Activated gamma-delta T cell treated with Interleukin-2 at 50 U/mL for 16 hours (primary cell): ENCODE results near the gene SHB.

Experiments
- DNase-seq: peaks from one replicate; pipeline ENCODE4 v3.0.0-alpha.2; 2020

SHB gene

GRCh38 chr9:37947977-37948376, 121.0 kb downstream of the SHB start:
- DNase-seq, result no peak

GRCh38 chr9:37947471-37947870, 121.6 kb downstream of the SHB start:
- DNase-seq, result no peak

- DNase-seq, result no peak
Observed at GRCh38 chr9:37946971-37947370, 122.1 kb downstream of the SHB start.

- DNase-seq, result no peak
Observed at GRCh38 chr9:37946041-37946440, 123.0 kb downstream of the SHB start.

DNA sequence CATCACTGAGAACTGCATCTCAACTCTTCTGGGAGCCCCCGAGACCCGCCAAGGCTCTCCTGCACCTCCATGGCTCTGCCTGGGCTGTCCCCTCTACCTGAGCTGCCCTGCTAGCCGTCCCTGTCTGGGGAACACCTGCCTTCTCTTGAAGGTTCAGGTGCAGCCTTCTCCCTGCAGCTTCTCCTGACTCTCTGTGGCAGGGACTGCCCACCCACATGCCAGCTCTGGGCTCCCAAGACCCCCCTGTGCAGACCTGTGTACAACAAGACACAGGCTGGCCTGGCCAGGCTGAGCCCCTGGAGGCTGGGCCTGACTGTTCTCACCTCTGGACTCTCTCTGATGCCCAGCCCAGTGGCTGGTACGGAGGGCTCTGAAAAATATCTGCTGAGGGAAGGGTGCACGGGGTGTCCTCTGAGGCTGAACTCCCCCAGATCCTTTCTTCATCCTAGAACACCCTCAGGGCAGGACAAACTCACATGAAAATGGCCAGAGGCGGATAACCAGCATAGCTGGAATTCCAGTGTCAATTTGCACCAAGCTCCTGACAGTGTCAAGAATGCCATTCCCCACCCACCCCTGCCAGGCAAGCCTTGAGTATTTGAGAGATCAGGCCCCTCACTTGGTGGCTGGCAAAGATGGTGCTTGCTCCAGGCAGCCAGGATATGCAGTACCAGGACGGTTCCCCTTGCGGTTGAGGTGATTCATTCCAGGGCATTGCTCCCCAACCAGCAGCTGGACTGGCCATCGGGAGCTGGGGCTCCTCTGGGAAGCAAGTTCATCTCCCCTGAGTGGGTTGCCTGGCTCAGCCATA, 124.2 kb downstream of the SHB start:
- DNase-seq, result no peak

GRCh38 chr9:37944266-37944650, 124.8 kb downstream of the SHB start:
- DNase-seq, result no peak

DNA sequence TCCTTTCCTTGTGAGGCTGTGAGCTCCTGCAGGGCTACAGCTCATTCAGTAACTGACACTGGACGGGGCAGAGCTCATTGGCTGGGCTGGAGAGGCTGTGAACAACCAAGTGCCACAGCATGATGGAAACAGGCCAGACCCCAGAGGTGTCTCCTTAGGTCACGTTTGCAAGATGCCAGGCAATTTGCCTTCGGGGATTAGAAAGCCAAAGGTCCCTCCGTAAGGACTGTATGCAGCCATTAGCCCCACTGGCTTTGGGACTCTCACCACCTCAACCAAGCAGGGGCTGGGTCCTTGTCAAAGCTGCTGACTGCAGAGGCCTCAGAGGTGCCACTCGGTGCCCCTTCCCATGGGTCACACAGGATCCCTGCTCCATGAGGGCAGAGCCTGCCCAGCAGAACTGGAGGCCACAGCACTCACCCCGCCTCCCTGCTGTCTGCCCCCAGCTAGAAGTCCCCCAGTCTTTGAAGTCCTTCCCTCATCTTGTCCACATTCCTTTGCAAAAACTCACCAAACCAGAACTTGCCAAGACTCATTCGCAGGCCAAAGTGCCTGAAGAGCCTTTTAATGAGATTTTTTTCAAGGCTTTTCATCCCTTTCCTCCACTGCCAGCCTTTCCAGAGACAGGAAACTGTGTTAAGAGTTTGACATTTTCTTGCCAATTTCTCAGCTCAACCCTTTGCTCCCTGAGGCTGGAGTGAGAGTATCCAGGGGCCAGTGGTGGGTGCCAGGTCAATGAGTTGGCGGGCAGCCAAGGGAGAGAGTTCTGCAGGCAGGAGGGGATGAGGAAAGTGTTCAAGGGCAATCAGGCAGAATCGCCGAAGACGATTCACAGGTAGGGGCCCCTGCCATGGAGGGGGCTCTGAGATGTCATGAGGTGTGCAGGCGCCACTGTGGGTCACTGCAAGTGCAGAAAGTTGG, 125.4 kb downstream of the SHB start:
- DNase-seq, result no peak

DNA sequence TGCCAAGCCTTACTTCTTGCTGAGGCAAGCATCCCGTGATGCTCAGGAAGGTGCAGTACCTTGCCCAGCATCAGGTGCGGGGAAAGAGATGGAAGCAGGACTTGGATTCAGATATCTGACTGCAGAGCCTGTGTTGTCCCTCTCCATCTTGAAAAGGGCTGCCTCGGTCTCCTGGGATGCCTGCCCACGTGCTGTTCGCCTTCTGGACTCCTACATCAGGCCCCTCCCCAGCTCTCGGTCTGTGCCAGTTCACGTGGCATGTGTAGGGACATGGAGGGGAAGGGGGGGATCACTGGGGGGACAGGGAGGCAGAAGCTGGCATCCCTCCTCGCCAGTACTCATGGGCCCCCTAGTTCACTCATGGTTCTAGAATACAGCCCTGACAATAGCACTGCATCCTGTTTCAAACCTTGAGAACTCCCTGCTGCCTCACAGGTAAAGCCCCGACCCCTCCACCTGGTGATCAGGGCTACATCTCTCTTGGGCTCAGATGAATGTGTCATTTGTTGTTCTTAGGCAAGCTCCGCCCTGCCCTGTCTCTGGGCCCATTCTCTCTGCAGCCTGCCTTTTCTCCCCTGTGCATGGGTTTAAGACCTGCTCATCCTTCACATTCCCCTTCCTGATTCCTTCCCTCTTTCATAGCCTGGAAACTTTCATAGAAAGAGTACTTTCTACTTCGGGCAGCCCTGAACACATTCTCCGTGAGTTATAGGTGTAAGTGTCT, 126.2 kb downstream of the SHB start:
- DNase-seq, result no peak

DNA sequence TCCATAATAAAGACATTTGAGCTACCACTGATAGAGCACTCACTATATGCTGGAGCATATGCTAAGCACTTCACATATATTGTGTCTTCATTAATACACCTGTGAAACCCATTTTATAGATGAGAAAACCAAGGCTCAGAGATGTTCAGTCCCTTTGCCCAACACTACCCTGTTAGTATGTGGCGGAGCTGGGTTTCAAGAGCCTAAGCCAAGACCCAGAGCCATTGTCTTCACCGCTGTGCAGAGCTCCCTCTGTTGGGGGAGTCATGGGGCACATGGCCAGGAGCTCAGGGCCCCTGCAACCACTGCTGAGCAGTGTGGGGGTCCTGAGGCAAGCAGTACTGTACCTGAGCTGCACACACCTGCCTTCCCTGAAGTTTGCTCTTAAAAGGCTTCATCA, 127.8 kb downstream of the SHB start:
- no peak for DNase-seq

GRCh38 chr9:37939575-37940095, 129.4 kb downstream of the SHB start:
- no peak for DNase-seq

GRCh38 chr9:37938121-37938891, 130.7 kb downstream of the SHB start:
- DNase-seq, result no peak

DNA sequence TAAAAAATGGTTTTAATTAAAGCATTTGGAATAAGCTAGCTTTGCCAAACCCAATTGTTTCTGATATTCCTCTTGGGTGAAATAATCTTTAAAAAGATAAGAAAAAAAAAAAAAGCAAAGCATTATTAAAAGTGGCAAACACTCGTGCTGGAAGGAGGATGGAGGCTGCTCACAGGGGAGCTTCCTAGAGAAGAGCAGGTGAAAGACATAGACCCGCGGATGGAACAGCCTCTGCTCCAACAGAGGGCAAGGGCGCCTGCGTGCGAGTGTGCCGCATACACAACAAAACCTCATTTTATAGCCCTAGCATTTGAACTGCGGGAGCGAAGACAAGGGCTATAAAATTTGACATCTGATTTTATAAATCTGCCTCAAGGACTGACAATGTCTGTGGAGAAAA, 131.7 kb downstream of the SHB start:
- DNase-seq, result no peak

DNA sequence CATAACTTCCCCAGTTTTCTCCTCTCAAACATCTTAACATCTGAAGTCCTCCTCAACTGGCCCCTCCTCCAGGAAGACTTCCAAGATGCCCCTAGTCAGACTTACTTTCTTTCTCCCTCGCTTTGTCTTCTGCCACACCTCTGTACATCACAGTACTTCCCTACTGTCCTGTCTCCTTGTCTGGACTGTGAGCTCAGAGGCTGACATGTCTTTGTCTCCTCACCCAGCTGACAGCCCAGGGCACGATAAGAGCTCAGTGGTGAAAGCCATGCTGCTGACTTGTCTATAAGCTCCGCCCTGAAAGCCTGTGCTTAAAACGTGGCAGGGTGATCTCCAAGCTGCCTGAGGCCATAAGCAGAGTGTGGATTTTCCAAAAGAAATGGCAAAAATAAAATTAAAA, 132.1 kb downstream of the SHB start:
- no peak for DNase-seq

DNA sequence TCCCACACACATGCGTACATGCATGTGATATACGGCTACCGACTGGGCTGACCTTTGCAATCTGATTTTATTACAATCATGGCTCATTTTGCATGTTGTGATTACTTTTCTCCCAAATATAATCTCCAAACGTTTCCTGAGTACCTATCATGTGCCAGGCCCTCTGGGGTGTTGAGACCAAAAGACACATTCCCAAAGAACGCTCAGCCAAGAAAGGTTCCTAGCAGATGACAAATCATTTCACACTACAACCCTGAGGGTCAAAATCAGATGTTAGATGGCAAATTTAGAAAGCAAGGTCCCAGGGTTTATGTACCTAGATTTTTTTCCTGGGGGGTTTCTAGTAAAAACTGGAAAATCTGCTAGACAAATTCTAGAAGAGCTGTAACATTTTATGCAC, 132.7 kb downstream of the SHB start:
- DNase-seq, result no peak

DNA sequence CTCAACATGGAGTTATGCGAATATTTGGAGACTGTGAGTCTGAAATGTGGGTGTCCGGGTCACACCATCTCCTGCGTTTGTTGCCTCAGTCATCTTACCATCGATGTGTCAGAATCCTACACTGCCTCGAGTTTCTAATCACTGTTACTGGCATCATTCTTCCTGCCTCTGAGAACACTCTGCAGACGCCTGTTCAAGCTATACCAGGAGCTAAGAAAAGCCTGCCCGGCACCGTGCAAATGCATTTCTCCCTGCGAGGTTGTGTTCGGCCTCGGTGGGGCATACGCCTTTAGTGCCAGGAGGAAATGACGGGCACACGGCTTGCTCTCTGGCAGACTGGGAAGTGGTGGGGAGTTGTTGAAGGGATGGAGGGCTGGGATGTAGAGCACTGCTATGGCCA, 133.9 kb downstream of the SHB start:
- DNase-seq, result no peak

DNA sequence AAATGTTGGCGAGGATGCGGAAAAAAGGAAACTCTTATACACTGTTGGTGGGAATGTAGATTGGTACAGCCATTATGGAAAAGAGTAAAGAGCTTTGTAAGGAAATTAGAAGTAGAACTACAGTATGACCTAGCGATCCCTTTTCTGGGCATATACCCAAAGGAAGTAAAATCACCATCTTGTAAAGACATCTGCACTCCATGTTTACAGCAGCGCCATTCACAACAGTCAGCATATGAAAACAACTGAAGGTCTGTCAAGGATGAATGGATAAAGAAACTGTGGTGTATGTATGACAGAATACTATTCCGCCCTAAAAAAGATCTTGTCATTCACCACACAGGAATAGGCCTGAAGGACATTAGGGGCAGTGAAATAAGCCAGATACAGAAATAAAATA, 137.4 kb downstream of the SHB start:
- DNase-seq, result no peak

DNA sequence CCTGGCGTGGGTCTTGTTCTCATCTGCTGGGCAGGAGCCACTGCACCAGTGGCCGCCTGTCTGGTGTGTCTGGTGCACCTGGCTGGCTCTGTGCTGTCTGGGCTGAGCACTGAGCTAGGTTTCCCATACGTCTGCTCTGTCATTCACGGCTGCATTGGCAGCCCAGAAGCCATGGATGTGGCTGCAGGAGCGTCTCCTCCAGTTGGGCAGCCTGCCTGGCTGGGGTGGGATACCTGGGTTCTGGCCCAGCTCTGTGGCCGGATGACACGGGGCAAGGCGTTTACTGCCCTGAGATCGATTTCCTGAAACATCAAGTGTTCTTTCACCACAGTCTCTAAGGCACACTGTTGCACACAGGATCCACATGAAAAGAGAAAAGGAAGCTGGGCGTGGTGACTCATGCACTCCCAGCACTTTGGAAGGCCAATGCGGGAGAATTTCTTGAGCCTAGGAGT, 139.6 kb downstream of the SHB start:
- no peak for DNase-seq

- no peak for DNase-seq
Observed at GRCh38 chr9:37928552-37929430, 140.2 kb downstream of the SHB start.

- no peak for DNase-seq
Observed at GRCh38 chr9:37927601-37928551, 141.2 kb downstream of the SHB start.

DNA sequence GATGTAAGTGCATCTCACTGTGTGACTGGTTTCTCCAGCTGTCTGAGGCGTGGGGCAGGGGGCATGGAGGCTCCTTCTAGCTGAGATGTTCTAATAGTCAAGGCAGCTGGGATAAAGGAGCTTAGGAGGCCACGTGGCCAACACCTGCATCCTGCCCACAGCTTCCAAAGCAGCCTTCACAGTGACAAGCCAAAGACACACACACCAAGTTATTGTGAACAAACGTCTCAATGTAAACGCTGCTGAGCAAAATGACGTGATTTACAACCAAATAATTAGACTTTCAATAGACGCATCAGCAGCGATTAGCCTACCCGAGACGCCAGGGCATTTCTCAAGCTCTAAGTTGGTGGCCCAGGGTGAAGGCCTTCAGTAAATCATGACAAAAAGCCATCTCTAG, 141.9 kb downstream of the SHB start:
- DNase-seq, result no peak
